MCF 10A (cell line): ENCODE data around the gene UNC119. TPM values are rescaled to one million over a fixed set of nuclear protein-coding genes. Genes with fewer than 3 reads are reported as not detected.
A peak's percentile ranks its signal among the peaks of the same experiment; 100 is the strongest.

ENCODE experiments used
- BruUV-seq: library from RNA; stranded (reverse); fragments of 400-500 nt; replicated peaks from 2 replicates; lab custom pipeline; 2021; lab: Mats Ljungman, UMichigan
- CTCF ChIA-PET: fragments of 300-600 bp; sonication (Branson Sonifier 250); formaldehyde crosslinking; extraction: SDS; loops from one replicate; lab custom pipeline; 2021; ENCODE audit warnings: antibody characterized with exemption, inconsistent platforms; lab: Yijun Ruan, JAX
- POLR2A ChIA-PET: fragments of 300-600, 350-650 bp; sonication (Branson Sonifier 250); formaldehyde crosslinking; extraction: SDS; loops from one replicate; lab custom pipeline; 2020; ENCODE audit warnings: antibody characterized with exemption, inconsistent platforms; lab: Yijun Ruan, JAX
- DNase-seq: peaks from one replicate; pipeline ENCODE4 v3.0.0-alpha.2; 2018; ENCODE audit not compliant: unreplicated experiment
- H3K27ac Mint-ChIP-seq: one replicate; pipeline ENCODE4 v1.8.0; 2022; ENCODE audit warnings: mild to moderate bottlenecking, low read depth, mixed read lengths; ENCODE audit not compliant: unreplicated experiment
- H3K27me3 Mint-ChIP-seq: one replicate; pipeline ENCODE4 v1.8.0; 2022; ENCODE audit warnings: mixed read lengths; ENCODE audit not compliant: insufficient read depth, unreplicated experiment
- H3K36me3 Mint-ChIP-seq: one replicate; pipeline ENCODE4 v1.8.0; 2022; ENCODE audit warnings: mild to moderate bottlenecking, moderate library complexity, mixed read lengths; ENCODE audit not compliant: insufficient read depth, unreplicated experiment
- H3K4me1 Mint-ChIP-seq: one replicate; pipeline ENCODE4 v1.8.0; 2022; ENCODE audit warnings: mixed read lengths; ENCODE audit not compliant: insufficient read depth, unreplicated experiment
- H3K4me3 Mint-ChIP-seq: one replicate; pipeline ENCODE4 v1.8.0; 2022; ENCODE audit warnings: mild to moderate bottlenecking, moderate library complexity, mixed read lengths; ENCODE audit not compliant: unreplicated experiment
- H3K9me3 Mint-ChIP-seq: one replicate; pipeline ENCODE4 v1.8.0; 2022; ENCODE audit warnings: mixed read lengths; ENCODE audit not compliant: unreplicated experiment
- CTCF ChIP-seq: fragments of 200-600 bp; IDR thresholded peaks from one replicate; pipeline ENCODE4 v1.8.0; 2022; ENCODE audit warnings: antibody characterized with exemption, mild to moderate bottlenecking; ENCODE audit not compliant: unreplicated experiment
- intact Hi-C: fragments of 100-400 bp; cut with micrococcal nuclease; formaldehyde crosslinking; loops from 2 replicates; pipeline ENCODE4 v1.14.1; 2022
- total RNA-seq: library from RNA; stranded (reverse); gene quantifications from 2 replicates; pipeline ENCODE4 v1.2.3, GENCODE V29; 2022

UNC119 gene
- total RNA-seq, 1 experiment from 2014 or later: 12.5 TPM

GRCh38 chr17:28548417-28549130, 3.9 kb downstream of the UNC119 start:
- H3K36me3 Mint-ChIP-seq: peaks cover 13% of the 10 kb centered on the region
- DNase-seq: no peak
- H3K4me3 Mint-ChIP-seq: no peak overlapping the region
- no peak for TF ChIP-seq CTCF
- no TSS peak for BruUV-seq
- H3K27ac Mint-ChIP-seq: no peak overlapping the region
- peaks cover 11% of the 10 kb centered on the region for H3K4me1 Mint-ChIP-seq
- no peaks in the 10 kb centered on the region for H3K27me3 Mint-ChIP-seq
- no peaks in the 10 kb centered on the region for H3K9me3 Mint-ChIP-seq
- intact Hi-C loops: loop anchor here (2.0 to 10.0 kb wide), 2 partner anchors 54 to 214 kb away; partner anchors contain the start of genes IFT20 and TNFAIP1
- ChIA-PET POLR2A (no interaction called here), CTCF (interaction anchor here (0.6 to 3.8 kb wide), 11 partner anchors 8 to 547 kb away, joined by 3 to 35 read pairs (median 4); no protein-coding TSS in a partner anchor)

- peak; percentile 90 for TF ChIP-seq CTCF
- peaks cover 9% of the 10 kb centered on the region for H3K36me3 Mint-ChIP-seq
- no peaks in the 10 kb centered on the region for H3K9me3 Mint-ChIP-seq
- no peak overlapping the region for H3K4me3 Mint-ChIP-seq
- CTCF ChIA-PET: interaction anchor here (0.7 to 2.0 kb wide), 15 partner anchors 11 to 60 kb away, joined by 3 to 10 read pairs (median 4); no protein-coding TSS in a partner anchor
- H3K27ac Mint-ChIP-seq: no peak overlapping the region
- POLR2A ChIA-PET: interaction anchor here (0.9 kb wide), 1 partner anchor 20 kb away, joined by 4 read pairs; no protein-coding TSS in a partner anchor
- no TSS peak for BruUV-seq
- peaks cover 11% of the 10 kb centered on the region for H3K4me1 Mint-ChIP-seq
- no peaks in the 10 kb centered on the region for H3K27me3 Mint-ChIP-seq
- DNase-seq: peak; percentile 83
- intact Hi-C loops: loop anchor here (2.0 to 10.0 kb wide), 2 partner anchors 53 to 213 kb away; partner anchors contain the start of genes IFT20 and TNFAIP1
Measured at GRCh38 chr17:28547623-28548416, 4.6 kb downstream of the UNC119 start.

GRCh38 chr17:28547096-28547622, 5.3 kb downstream of the UNC119 start:
- CTCF ChIA-PET: interaction anchor here (0.6 to 2.0 kb wide), 16 partner anchors 10 to 124 kb away, joined by 3 to 10 read pairs (median 4); partner anchors contain the start of gene PIGS
- BruUV-seq: no TSS peak
- Mint-ChIP-seq H3K4me3 (no peak overlapping the region), H3K4me1 (peaks cover 11% of the 10 kb centered on the region), H3K27ac (no peak overlapping the region), H3K27me3 (no peaks in the 10 kb centered on the region), H3K9me3 (no peaks in the 10 kb centered on the region), H3K36me3 (peaks cover 6% of the 10 kb centered on the region)
- no peak for TF ChIP-seq CTCF
- intact Hi-C loops: loop anchor here (10.0 kb wide), 1 partner anchor 212 kb away; the partner anchor contains the start of genes IFT20 and TNFAIP1
- POLR2A ChIA-PET: interaction anchor here (0.9 kb wide), 2 partner anchors 19 to 25 kb away, joined by 3 to 4 read pairs; partner anchors contain the start of gene PIGS
- no peak for DNase-seq
